HuH-7 (cell line): Measurements from ENCODE around the gene CTBP1.
"Not testable (repeated sequence)": the region's sequence is repeated elsewhere in the genome, so short reads cannot be mapped to it uniquely, and the experiment has no call there.

Experiments used
- DNase-seq: peaks from one replicate; pipeline ENCODE4 v3.0.0; 2011; ENCODE audit warnings: low spot score

Gene CTBP1

GRCh38 chr4:1237981-1238675 lies 10.8 kb downstream of the CTBP1 start:
- DNase-seq: no peak

GRCh38 chr4:1237261-1237660 lies 11.7 kb downstream of the CTBP1 start:
- DNase-seq: not testable (repeated sequence)

GRCh38 chr4:1236836-1237235 lies 12.1 kb downstream of the CTBP1 start:
- not testable (repeated sequence) for DNase-seq

- no peak for DNase-seq
Observed at GRCh38 chr4:1236103-1236641, 12.8 kb downstream of the CTBP1 start.

GRCh38 chr4:1235381-1236102 lies 13.4 kb downstream of the CTBP1 start:
- DNase-seq: no peak

GRCh38 chr4:1234811-1235292 lies 14.1 kb downstream of the CTBP1 start:
- DNase-seq: no peak

- no peak for DNase-seq
Observed at GRCh38 chr4:1234309-1234695, 14.6 kb downstream of the CTBP1 start.

GRCh38 chr4:1233641-1234308 lies 15.2 kb downstream of the CTBP1 start:
- DNase-seq: no peak

GRCh38 chr4:1232661-1233621 lies 16.0 kb downstream of the CTBP1 start:
- DNase-seq: no peak

- no peak for DNase-seq
Observed at GRCh38 chr4:1231637-1232360, 17.1 kb downstream of the CTBP1 start.

GRCh38 chr4:1230971-1231636 lies 17.8 kb downstream of the CTBP1 start:
- no peak for DNase-seq

GRCh38 chr4:1230316-1230715 lies 18.6 kb downstream of the CTBP1 start:
- no peak for DNase-seq

GRCh38 chr4:1229117-1229849 lies 19.6 kb downstream of the CTBP1 start:
- DNase-seq: no peak

- DNase-seq: no peak
Observed at GRCh38 chr4:1227816-1228215, 21.1 kb downstream of the CTBP1 start.

GRCh38 chr4:1226598-1226997 lies 22.3 kb downstream of the CTBP1 start:
- no peak for DNase-seq

- no peak for DNase-seq
Observed at GRCh38 chr4:1226144-1226481, 22.8 kb downstream of the CTBP1 start.

- no peak for DNase-seq
Observed at GRCh38 chr4:1225272-1226143, 23.4 kb downstream of the CTBP1 start.
